ENCODE measurements around the gene MRM2.

MRM2 gene

DNA sequence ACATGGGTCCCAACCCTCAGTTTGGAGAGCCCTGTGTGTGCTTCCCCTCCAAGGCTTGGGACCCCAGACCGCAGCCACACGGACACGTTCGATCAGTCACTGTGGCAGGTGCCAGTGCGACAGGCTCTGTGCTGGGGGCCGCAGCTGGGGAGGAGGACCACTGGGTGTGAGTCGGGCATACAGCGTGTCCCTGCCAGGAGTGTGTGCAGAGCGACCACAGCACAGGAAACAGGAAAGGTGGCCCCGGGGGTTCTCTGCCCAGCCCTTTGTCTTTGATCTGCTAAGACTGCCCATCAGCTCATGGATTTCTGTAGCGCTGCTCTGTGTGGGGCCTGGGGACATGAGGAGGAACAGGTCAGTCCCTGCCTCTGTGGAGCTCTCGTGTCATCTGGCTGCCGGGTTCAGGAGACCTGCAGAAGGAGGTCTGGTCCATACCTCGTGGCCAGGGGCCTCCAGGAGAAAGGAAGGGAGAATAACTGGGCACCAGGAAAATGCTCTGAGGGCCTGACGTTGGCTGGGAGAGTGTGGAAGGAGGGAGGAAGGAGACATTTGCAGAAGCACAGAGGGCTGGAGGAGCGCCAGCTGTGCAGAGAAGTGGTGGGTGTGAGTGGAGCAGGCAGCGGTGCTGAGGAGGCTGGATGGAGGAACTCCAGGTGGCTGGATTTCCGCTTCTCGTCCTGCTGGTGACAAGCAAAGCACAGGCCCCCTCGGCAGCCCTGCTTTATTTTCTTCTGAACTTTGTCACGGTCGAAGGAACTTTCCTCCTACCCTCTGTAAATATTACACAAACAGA lies 4.1 kb upstream of the MRM2 start:
- Histone ChIP-seq H3K79me2 (ENCODE audit: control insufficient read depth, insufficient read depth, low read length, poor library complexity) (peaks cover 6% of the 10 kb centered on the region), H4K91ac (ENCODE audit: low read depth, low read length) (no peak overlapping the region), H3K4me2 (ENCODE audit: low read length) (no peak overlapping the region), H2BK5ac (ENCODE audit: low read depth, low read length, poor library complexity) (no peak overlapping the region), H3K4ac (ENCODE audit: low read depth, low read length) (no peak overlapping the region), H4K8ac (ENCODE audit: low read depth, low read length) (no peak overlapping the region), H2BK120ac (ENCODE audit: insufficient read depth, low read length, poor library complexity) (no peak overlapping the region), H2BK12ac (ENCODE audit: low read length) (no peak overlapping the region), H3K27me3 (ENCODE audit: insufficient read depth, low read length) (no peaks in the 10 kb centered on the region), H2AFZ (ENCODE audit: insufficient read depth, low read length, poor library complexity) (no peak overlapping the region), H3K18ac (ENCODE audit: low read length) (no peak overlapping the region), H3K79me1 (ENCODE audit: low read length) (peaks cover 9% of the 10 kb centered on the region), H3K23ac (ENCODE audit: low read length) (no peak overlapping the region), H3K9ac (ENCODE audit: low read length) (no peak overlapping the region), H3K36me3 (ENCODE audit: control insufficient read depth in 1 of 2, insufficient read depth in 2 of 2, low read length in 2 of 2) (peaks cover 3 to 12% of the 10 kb centered on the region in 2 experiments), H3K27ac (ENCODE audit: low read depth, low read length) (no peak overlapping the region), H3K4me3 (ENCODE audit: low read depth, low read length) (no peak overlapping the region), H3K14ac (ENCODE audit: low read length) (no peak overlapping the region), H3K4me1 (ENCODE audit: control insufficient read depth in 1 of 2, insufficient read depth in 2 of 2, low read length in 2 of 2) (peaks cover 7 to 8% of the 10 kb centered on the region in 2 experiments), H4K12ac (ENCODE audit: low read depth, low read length) (no peak overlapping the region), H2AK5ac (ENCODE audit: low read length) (no peak overlapping the region), H3K9me3 (ENCODE audit: insufficient read depth, low read depth, low read length) (no peaks in the 10 kb centered on the region)
- no CpG with 5 or more reads among the region's 22 CpGs for WGBS (ENCODE audit: extremely low coverage, insufficient coverage, insufficient read length)
- no peak for DNase-seq

DNA sequence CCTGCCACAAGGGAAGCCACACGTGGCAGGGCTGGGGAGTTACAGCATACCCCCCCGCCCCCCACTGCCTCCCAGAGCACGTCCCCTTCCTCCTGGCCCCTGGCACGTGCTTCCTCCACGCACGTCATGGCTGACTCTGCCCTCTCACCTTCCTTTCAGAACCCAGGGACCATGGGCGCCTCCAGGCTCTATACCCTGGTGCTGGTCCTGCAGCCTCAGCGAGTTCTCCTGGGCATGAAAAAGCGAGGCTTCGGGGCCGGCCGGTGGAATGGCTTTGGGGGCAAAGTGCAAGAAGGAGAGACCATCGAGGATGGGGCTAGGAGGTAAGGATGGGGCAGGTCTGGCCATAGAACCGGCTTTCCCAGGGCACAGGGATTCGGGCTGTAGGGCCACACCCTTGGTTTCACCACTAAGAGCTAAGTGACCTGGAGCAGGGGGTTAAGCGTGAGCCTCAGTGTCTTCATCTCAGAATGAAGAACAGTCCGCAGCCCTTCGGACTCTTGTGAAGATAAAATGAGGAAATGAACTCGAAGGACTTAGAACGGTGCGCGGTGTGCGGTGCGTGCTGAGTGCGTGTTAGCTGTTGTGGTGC lies 2.5 kb upstream of the MRM2 start:
- Histone ChIP-seq H3K18ac (ENCODE audit: low read length) (no peak overlapping the region), H2BK120ac (ENCODE audit: insufficient read depth, low read length, poor library complexity) (no peak overlapping the region), H3K23ac (ENCODE audit: low read length) (no peak overlapping the region), H3K36me3 (ENCODE audit: control insufficient read depth in 1 of 2, insufficient read depth in 2 of 2, low read length in 2 of 2) (peaks cover 6 to 8% of the 10 kb centered on the region in 2 experiments), H2AK5ac (ENCODE audit: low read length) (no peak overlapping the region), H4K12ac (ENCODE audit: low read depth, low read length) (peak overlapping the region; percentile 17), H4K91ac (ENCODE audit: low read depth, low read length) (no peak overlapping the region), H3K27me3 (ENCODE audit: insufficient read depth, low read length) (no peaks in the 10 kb centered on the region), H3K27ac (ENCODE audit: low read depth, low read length) (no peak overlapping the region), H3K9me3 (ENCODE audit: insufficient read depth, low read depth, low read length) (no peaks in the 10 kb centered on the region), H3K14ac (ENCODE audit: low read length) (no peak overlapping the region), H2BK12ac (ENCODE audit: low read length) (no peak overlapping the region), H2BK5ac (ENCODE audit: low read depth, low read length, poor library complexity) (no peak overlapping the region), H3K4me2 (ENCODE audit: low read length) (no peak overlapping the region), H3K4me1 (ENCODE audit: control insufficient read depth in 1 of 2, insufficient read depth in 2 of 2, low read length in 2 of 2) (peaks cover 8 to 9% of the 10 kb centered on the region in 2 experiments), H3K4ac (ENCODE audit: low read depth, low read length) (no peak overlapping the region), H3K79me1 (ENCODE audit: low read length) (peaks cover 9% of the 10 kb centered on the region), H3K9ac (ENCODE audit: low read length) (no peak overlapping the region), H3K79me2 (ENCODE audit: control insufficient read depth, insufficient read depth, low read length, poor library complexity) (peaks cover 6% of the 10 kb centered on the region), H4K8ac (ENCODE audit: low read depth, low read length) (no peak overlapping the region), H3K4me3 (ENCODE audit: low read depth, low read length) (no peak overlapping the region), H2AFZ (ENCODE audit: insufficient read depth, low read length, poor library complexity) (no peak overlapping the region)
- no CpG with 5 or more reads among the region's 25 CpGs for WGBS (ENCODE audit: extremely low coverage, insufficient coverage, insufficient read length)
- DNase-seq = no peak

DNA sequence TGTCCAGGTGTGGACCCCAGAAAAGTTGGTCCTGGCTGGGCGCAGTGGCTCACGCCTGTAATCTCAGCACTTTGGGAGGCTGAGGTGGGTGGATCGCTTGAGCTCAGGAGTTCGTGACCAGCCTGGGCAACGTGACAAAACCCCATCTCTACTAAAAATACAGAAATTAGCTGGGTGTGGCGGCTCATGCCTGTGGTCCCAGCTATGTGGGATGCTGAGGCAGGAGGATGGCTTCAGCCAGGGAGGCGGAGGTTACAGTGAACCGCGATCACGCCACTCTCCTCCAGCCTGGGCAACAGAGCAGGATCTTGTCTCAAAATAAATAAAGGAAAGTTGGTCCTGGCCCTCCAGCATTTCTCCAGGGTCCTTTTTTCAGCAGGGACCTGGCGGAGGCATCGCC lies 1.5 kb upstream of the MRM2 start:
- Histone ChIP-seq H3K4me3 (ENCODE audit: low read depth, low read length) (no peak overlapping the region), H3K14ac (ENCODE audit: low read length) (no peak overlapping the region), H2AK5ac (ENCODE audit: low read length) (no peak overlapping the region), H4K12ac (ENCODE audit: low read depth, low read length) (no peak overlapping the region), H2BK12ac (ENCODE audit: low read length) (no peak overlapping the region), H3K4ac (ENCODE audit: low read depth, low read length) (no peak overlapping the region), H3K18ac (ENCODE audit: low read length) (no peak overlapping the region), H3K9me3 (ENCODE audit: insufficient read depth, low read depth, low read length) (no peaks in the 10 kb centered on the region), H3K36me3 (ENCODE audit: control insufficient read depth in 1 of 2, insufficient read depth in 2 of 2, low read length in 2 of 2) (peaks cover 15% of the 10 kb centered on the region in 2 experiments), H3K27ac (ENCODE audit: low read depth, low read length) (no peak overlapping the region), H2AFZ (ENCODE audit: insufficient read depth, low read length, poor library complexity) (no peak overlapping the region), H3K23ac (ENCODE audit: low read length) (no peak overlapping the region), H3K9ac (ENCODE audit: low read length) (no peak overlapping the region), H4K91ac (ENCODE audit: low read depth, low read length) (no peak overlapping the region), H2BK5ac (ENCODE audit: low read depth, low read length, poor library complexity) (no peak overlapping the region), H3K4me2 (ENCODE audit: low read length) (no peak overlapping the region), H3K27me3 (ENCODE audit: insufficient read depth, low read length) (no peaks in the 10 kb centered on the region), H4K8ac (ENCODE audit: low read depth, low read length) (no peak overlapping the region), H3K4me1 (ENCODE audit: control insufficient read depth in 1 of 2, insufficient read depth in 2 of 2, low read length in 2 of 2) (peaks cover 8 to 9% of the 10 kb centered on the region in 2 experiments), H3K79me2 (ENCODE audit: control insufficient read depth, insufficient read depth, low read length, poor library complexity) (peaks cover 6% of the 10 kb centered on the region), H2BK120ac (ENCODE audit: insufficient read depth, low read length, poor library complexity) (no peak overlapping the region), H3K79me1 (ENCODE audit: low read length) (peaks cover 9% of the 10 kb centered on the region)
- DNase-seq = no peak
- whole genome bisulfite sequencing (ENCODE audit: extremely low coverage, insufficient coverage, insufficient read length) = no CpG with 5 or more reads among the region's 12 CpGs

DNA sequence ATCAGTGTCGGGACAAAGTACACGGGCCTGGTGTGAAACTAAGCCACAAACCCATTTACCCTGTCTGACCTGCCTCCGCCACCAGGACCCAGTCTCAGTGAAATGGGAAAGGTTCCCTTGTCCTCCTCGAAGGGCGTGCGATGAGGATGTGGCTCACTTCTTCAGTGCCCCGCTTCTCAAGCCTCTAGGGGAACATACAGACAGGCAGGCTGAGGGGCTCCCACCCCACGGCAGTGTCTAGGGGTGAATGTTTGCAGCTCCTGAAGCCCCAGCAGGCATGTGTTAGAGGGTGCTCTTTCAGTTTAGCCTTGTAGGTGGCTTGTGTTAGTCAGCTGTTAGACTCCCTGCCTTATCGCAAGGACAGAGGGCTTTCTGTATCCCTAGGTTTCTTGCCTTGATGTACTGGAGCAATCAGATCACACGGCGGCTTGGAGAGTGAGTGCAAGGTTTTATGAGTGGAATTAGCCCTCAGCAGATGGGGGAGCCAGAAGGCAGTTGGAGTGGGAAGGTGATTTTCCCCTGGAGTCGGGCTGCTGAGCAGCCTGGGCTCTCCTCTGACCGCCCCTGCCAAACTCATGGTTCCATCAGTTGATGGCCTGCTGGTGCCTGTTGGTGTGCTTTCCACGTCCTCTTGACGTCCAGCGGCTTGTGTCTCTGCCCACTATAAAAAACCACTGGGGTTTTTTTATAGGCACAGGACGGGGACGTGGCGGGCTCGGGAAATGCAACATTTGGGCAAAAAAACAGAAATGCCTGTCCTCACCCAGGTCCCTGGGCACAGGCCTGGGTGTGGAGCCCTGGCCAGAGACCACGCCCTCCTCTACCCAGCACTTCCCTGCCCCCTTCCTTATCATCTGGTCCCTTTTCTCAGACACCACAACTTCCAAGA lies 780 bp upstream of the MRM2 start:
- Histone ChIP-seq H3K14ac (ENCODE audit: low read length) (peak overlapping the region; percentile 3), H2BK5ac (ENCODE audit: low read depth, low read length, poor library complexity) (no peak overlapping the region), H4K12ac (ENCODE audit: low read depth, low read length) (peak overlapping the region; percentile 35), H2BK120ac (ENCODE audit: insufficient read depth, low read length, poor library complexity) (peak overlapping the region; percentile 32), H3K79me2 (ENCODE audit: control insufficient read depth, insufficient read depth, low read length, poor library complexity) (peaks cover 6% of the 10 kb centered on the region), H3K36me3 (ENCODE audit: control insufficient read depth in 1 of 2, insufficient read depth in 2 of 2, low read length in 2 of 2) (peaks cover 21% of the 10 kb centered on the region in 2 experiments), H3K23ac (ENCODE audit: low read length) (no peak overlapping the region), H3K79me1 (ENCODE audit: low read length) (peaks cover 9% of the 10 kb centered on the region), H3K9ac (ENCODE audit: low read length) (peak overlapping the region; percentile 81), H3K9me3 (ENCODE audit: insufficient read depth, low read depth, low read length) (no peaks in the 10 kb centered on the region), H2AK5ac (ENCODE audit: low read length) (peak overlapping the region; percentile 23), H3K4ac (ENCODE audit: low read depth, low read length) (no peak overlapping the region), H4K8ac (ENCODE audit: low read depth, low read length) (peak overlapping the region; percentile 70), H3K27me3 (ENCODE audit: insufficient read depth, low read length) (no peaks in the 10 kb centered on the region), H2AFZ (ENCODE audit: insufficient read depth, low read length, poor library complexity) (peak overlapping the region; percentile 79), H2BK12ac (ENCODE audit: low read length) (no peak overlapping the region), H3K4me3 (ENCODE audit: low read depth, low read length) (peak overlapping the region; percentile 100), H4K91ac (ENCODE audit: low read depth, low read length) (peak overlapping the region; percentile 11), H3K27ac (ENCODE audit: low read depth, low read length) (no peak overlapping the region), H3K4me2 (ENCODE audit: low read length) (peak overlapping the region; percentile 75), H3K18ac (ENCODE audit: low read length) (no peak overlapping the region), H3K4me1 (ENCODE audit: control insufficient read depth in 1 of 2, insufficient read depth in 2 of 2, low read length in 2 of 2) (peaks cover 8 to 9% of the 10 kb centered on the region in 2 experiments)
- peak in 1 of 2 donors; percentile 22 for DNase-seq
- WGBS (ENCODE audit: extremely low coverage, insufficient coverage, insufficient read length) = no CpG with 5 or more reads among the region's 21 CpGs
